Activated T-cell treated with anti-CD3 and anti-CD28 coated beads for 24 hours (primary cell): ENCODE data around the gene SULT1A1.
"Not testable (repeated sequence)": the region's sequence is repeated elsewhere in the genome, so short reads cannot be mapped to it uniquely, and the experiment has no call there.

ENCODE experiments used
- DNase-seq: peaks from one replicate; pipeline ENCODE4 v3.0.0-alpha.2; 2020; ENCODE audit warnings: low read depth

The SULT1A1 gene

GRCh38 chr16:28608867-28609596 lies 812 bp downstream of the SULT1A1 start:
- DNase-seq, result not testable (repeated sequence)

- DNase-seq, result not testable (repeated sequence)
Observed at GRCh38 chr16:28608496-28608808, 1.4 kb downstream of the SULT1A1 start.

GRCh38 chr16:28607681-28608495 lies 2.0 kb downstream of the SULT1A1 start:
- DNase-seq, result not testable (repeated sequence)

- DNase-seq, result no peak
Observed at GRCh38 chr16:28607116-28607623, 2.7 kb downstream of the SULT1A1 start.

- DNase-seq, result no peak
Observed at GRCh38 chr16:28606291-28607115, 3.3 kb downstream of the SULT1A1 start.

GRCh38 chr16:28604186-28604565 lies 5.7 kb downstream of the SULT1A1 start:
- no peak for DNase-seq

- no peak for DNase-seq
Observed at GRCh38 chr16:28603381-28604185, 6.3 kb downstream of the SULT1A1 start.

GRCh38 chr16:28602529-28602928 lies 7.3 kb downstream of the SULT1A1 start:
- no peak for DNase-seq

GRCh38 chr16:28602062-28602461 lies 7.8 kb downstream of the SULT1A1 start:
- not testable (repeated sequence) for DNase-seq

GRCh38 chr16:28601589-28601988 lies 8.3 kb downstream of the SULT1A1 start:
- not testable (repeated sequence) for DNase-seq

GRCh38 chr16:28600965-28601364 lies 8.9 kb downstream of the SULT1A1 start:
- not testable (repeated sequence) for DNase-seq

GRCh38 chr16:28599377-28600285 lies 10.2 kb downstream of the SULT1A1 start:
- DNase-seq, result not testable (repeated sequence)

GRCh38 chr16:28597692-28598261 lies 12.1 kb downstream of the SULT1A1 start:
- DNase-seq, result no peak

GRCh38 chr16:28596840-28597691 lies 12.8 kb downstream of the SULT1A1 start, which contains the start of gene SULT1A2:
Gene SULT1A2 (minus strand): TSS chr16:28597050. CDS start chr16:28595930, 1,120 bp downstream.
- DNase-seq, result no peak

- no peak for DNase-seq
Observed at GRCh38 chr16:28596115-28596630, 13.7 kb downstream of the SULT1A1 start.

- DNase-seq, result not testable (repeated sequence)
Observed at GRCh38 chr16:28595451-28595850, 14.4 kb downstream of the SULT1A1 start.

- no peak for DNase-seq
Observed at GRCh38 chr16:28592979-28593553, 16.8 kb downstream of the SULT1A1 start.

- DNase-seq, result no peak
Observed at GRCh38 chr16:28592511-28592910, 17.3 kb downstream of the SULT1A1 start.
